GM10266 (cell line): Measurements from ENCODE around the gene SLF2.

Experiments
- DNase-seq: peaks from one replicate; pipeline ENCODE4 v3.0.0; 2012; ENCODE audit errors: extremely low spot score
- TF ChIP-seq, protein P1 (sequence below): IDR thresholded peaks from 2 replicates; pipeline ENCODE4 v1.5.1; 2012; ENCODE audit warnings: mild to moderate bottlenecking, low read depth; ENCODE audit not compliant: control insufficient read depth, insufficient read depth; ENCODE audit errors: missing control alignments

SLF2 gene

GRCh38 chr10:100912013-100912604 is 654 bp upstream of the SLF2 start:
- TF ChIP-seq, protein P1, sequence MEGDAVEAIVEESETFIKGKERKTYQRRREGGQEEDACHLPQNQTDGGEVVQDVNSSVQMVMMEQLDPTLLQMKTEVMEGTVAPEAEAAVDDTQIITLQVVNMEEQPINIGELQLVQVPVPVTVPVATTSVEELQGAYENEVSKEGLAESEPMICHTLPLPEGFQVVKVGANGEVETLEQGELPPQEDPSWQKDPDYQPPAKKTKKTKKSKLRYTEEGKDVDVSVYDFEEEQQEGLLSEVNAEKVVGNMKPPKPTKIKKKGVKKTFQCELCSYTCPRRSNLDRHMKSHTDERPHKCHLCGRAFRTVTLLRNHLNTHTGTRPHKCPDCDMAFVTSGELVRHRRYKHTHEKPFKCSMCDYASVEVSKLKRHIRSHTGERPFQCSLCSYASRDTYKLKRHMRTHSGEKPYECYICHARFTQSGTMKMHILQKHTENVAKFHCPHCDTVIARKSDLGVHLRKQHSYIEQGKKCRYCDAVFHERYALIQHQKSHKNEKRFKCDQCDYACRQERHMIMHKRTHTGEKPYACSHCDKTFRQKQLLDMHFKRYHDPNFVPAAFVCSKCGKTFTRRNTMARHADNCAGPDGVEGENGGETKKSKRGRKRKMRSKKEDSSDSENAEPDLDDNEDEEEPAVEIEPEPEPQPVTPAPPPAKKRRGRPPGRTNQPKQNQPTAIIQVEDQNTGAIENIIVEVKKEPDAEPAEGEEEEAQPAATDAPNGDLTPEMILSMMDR = no peak
- DNase-seq = no peak

DNA sequence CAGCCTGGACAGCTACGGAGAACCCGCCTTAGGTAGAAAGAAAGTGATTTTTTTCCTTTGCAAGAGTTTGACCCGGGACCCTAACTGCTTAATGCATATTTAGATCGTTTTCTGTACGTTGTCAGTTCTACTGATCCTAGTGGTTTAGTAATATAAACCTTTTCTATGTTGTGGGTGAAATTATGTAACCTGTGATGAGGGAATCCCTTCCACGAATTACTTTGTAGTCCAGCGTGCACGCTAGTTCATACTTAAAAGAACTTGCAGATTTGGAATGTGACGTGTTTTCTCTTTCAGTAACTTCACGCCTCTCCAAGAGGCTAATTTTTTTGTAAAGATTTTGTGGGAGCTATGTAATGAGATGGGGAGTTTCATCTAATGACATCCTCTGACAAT is 705 bp downstream of the SLF2 start:
- TF ChIP-seq, protein P1 = no peak
- no peak for DNase-seq

GRCh38 chr10:100917071-100917470 is 4.3 kb downstream of the SLF2 start:
- no peak for DNase-seq
- TF ChIP-seq, protein P1 = no peak

DNA sequence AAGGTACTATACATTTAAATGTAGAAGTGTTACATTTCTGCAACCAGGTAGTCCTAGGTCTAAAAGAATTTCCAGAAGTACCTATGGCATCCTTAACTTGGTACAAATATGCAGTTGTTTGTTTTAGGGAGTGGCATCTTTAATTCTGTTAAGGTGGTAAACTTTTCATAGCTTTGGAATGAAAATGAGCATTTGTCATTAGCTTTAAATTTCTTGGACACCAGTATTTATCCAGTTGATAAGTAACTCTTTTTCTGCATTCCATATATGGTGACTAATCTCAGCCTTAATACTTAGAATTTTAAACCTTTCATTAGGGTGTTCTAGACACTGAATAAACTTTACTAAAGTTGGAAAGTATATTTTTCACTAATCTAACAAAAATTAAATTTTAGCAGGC is 10.8 kb downstream of the SLF2 start:
- no peak for DNase-seq
- TF ChIP-seq, protein P1 = no peak

- TF ChIP-seq, protein P1 = no peak
- DNase-seq = no peak
Observed at GRCh38 chr10:100927266-100927665, 14.5 kb downstream of the SLF2 start.

- TF ChIP-seq, protein P1 = no peak
- no peak for DNase-seq
Observed at GRCh38 chr10:100928039-100928438, 15.3 kb downstream of the SLF2 start.

DNA sequence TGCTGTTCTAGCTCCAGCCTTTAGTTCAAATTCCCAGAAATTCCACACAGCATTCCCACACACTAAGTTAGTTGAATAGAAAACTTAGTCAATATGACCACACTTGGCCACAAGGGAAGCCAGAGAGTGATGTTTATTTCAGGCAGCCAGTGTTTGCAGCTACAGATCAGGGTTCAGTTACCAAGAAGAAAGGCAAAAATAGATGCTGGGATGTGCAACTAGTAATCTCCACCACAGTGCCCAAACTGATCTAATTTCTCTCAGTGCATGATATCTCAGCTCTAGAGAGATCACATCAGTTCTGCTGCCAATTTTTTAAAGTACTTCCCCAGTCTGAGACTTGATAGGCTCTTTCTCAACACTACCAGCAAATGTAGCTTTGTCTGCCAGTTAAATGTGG is 17.6 kb downstream of the SLF2 start:
- DNase-seq = no peak
- TF ChIP-seq, protein P1 = no peak
